HG02870 (cell line): ENCODE measurements around the gene CDY1B.
"Not testable (repeated sequence)": the region's sequence is repeated elsewhere in the genome, so short reads cannot be mapped to it uniquely, and the experiment has no call there.

Experiments
- ATAC-seq: cut with Tn5 transposase; IDR thresholded peaks from one replicate; pipeline ENCODE4 v1.9.1; 2021; ENCODE audit warnings: mild to moderate bottlenecking, moderate library complexity; ENCODE audit not compliant: unreplicated experiment

The CDY1B gene

GRCh38 chrY:24047919-24048318, at the start of gene CDY1B:
CDY1B (minus strand) TSS chrY:24048019; CDS start chrY:24047688, 331 bp downstream.
- ATAC-seq, result not testable (repeated sequence)

GRCh38 chrY:24049525-24049924, 1.7 kb upstream of the CDY1B start:
- not testable (repeated sequence) for ATAC-seq

GRCh38 chrY:24043209-24043608, 4.6 kb downstream of the CDY1B start:
- not testable (repeated sequence) for ATAC-seq

- not testable (repeated sequence) for ATAC-seq
Observed at GRCh38 chrY:24039008-24039718, 8.7 kb downstream of the CDY1B start.

GRCh38 chrY:24026212-24027103, 21.4 kb downstream of the CDY1B start:
- ATAC-seq, result not testable (repeated sequence)
